K562 (cell line): ENCODE data around the gene EPS8L1. TPM values are rescaled to one million over a fixed set of nuclear protein-coding genes. Genes with fewer than 3 reads are reported as not detected.

Experiments
- CTCF ChIP-seq, 3 experiments: IDR thresholded peaks in 2 of 3; conservative IDR thresholded peaks in 1 of 3; 2 replicates each; pipeline ENCODE4 v1.5.1; 2011 to 2012; ENCODE audit warnings: low read length in 3 of 3, mild to moderate bottlenecking in 3 of 3, control low read depth in 2 of 3, improper control_type of control experiment in 1 of 3, inconsistent platforms in 1 of 3, low read depth in 1 of 3, mixed read lengths in 1 of 3, moderate library complexity in 1 of 3; ENCODE audit not compliant: insufficient read depth in 2 of 3
- CTCFL ChIP-seq: IDR thresholded peaks from 2 replicates; pipeline ENCODE4 v1.6.1; 2011; ENCODE audit warnings: borderline replicate concordance, low read depth, mild to moderate bottlenecking, moderate library complexity, low read length; ENCODE audit not compliant: insufficient read depth, poor library complexity, severe bottlenecking
- polyA plus RNA-seq, 8 experiments: library from polyadenylated mRNA; depleted of rRNA in 4 of 8; stranded (reverse) in 5 of 8; unstranded in 3 of 8; fragments of >200 nt; fragmentation: Nextera tagmentation in 2 of 8; fragmentation: Illumina TruSeq in 1 of 8; extraction: Ambion mirVana in 2 of 8; extraction: Trizol in 1 of 8; gene quantifications; 2 replicates each; pipeline versions ENCODE4 v1.2.1 to v1.2.3, GENCODE V29; 2011 to 2014; ENCODE audit warnings: inconsistent platforms in 1 of 8, missing spikeins in 1 of 8
- total RNA-seq, 7 experiments: library from RNA; depleted of rRNA in 6 of 7; stranded (reverse); fragments of >200 nt in 6 of 7; fragmentation: Illumina TruSeq in 2 of 7; extraction: Trizol in 2 of 7; gene quantifications; 2 replicates each; pipeline versions ENCODE4 v1.2.1 to v1.2.3, GENCODE V29; 2011 to 2021; ENCODE audit warnings: low replicate concordance in 1 of 7
- TF ChIP-seq, protein P1 (sequence below): sonication (generic); formaldehyde crosslinking; IDR thresholded peaks from 2 replicates; pipeline ENCODE4 v1.8.0; 2022; ENCODE audit warnings: mild to moderate bottlenecking, missing genetic modification reagents

The EPS8L1 gene
- total and polyA plus RNA-seq, 9 of the 15 experiments (the other 6 are each of a cell fraction or from before 2014, with no cell fraction given), result 0.35 to 22.1 (median 11.9) TPM

GRCh38 chr19:55112777-55113569 is 37.3 kb downstream of the EPS8L1 start (continued):
- TF ChIP-seq, protein P1, sequence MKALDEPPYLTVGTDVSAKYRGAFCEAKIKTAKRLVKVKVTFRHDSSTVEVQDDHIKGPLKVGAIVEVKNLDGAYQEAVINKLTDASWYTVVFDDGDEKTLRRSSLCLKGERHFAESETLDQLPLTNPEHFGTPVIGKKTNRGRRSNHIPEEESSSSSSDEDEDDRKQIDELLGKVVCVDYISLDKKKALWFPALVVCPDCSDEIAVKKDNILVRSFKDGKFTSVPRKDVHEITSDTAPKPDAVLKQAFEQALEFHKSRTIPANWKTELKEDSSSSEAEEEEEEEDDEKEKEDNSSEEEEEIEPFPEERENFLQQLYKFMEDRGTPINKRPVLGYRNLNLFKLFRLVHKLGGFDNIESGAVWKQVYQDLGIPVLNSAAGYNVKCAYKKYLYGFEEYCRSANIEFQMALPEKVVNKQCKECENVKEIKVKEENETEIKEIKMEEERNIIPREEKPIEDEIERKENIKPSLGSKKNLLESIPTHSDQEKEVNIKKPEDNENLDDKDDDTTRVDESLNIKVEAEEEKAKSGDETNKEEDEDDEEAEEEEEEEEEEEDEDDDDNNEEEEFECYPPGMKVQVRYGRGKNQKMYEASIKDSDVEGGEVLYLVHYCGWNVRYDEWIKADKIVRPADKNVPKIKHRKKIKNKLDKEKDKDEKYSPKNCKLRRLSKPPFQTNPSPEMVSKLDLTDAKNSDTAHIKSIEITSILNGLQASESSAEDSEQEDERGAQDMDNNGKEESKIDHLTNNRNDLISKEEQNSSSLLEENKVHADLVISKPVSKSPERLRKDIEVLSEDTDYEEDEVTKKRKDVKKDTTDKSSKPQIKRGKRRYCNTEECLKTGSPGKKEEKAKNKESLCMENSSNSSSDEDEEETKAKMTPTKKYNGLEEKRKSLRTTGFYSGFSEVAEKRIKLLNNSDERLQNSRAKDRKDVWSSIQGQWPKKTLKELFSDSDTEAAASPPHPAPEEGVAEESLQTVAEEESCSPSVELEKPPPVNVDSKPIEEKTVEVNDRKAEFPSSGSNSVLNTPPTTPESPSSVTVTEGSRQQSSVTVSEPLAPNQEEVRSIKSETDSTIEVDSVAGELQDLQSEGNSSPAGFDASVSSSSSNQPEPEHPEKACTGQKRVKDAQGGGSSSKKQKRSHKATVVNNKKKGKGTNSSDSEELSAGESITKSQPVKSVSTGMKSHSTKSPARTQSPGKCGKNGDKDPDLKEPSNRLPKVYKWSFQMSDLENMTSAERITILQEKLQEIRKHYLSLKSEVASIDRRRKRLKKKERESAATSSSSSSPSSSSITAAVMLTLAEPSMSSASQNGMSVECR (CRISPR knock-in tag), result 0 out of 2 replicates have a peak, but pooled peaks have one; percentile 46
- TF ChIP-seq CTCF (IDR thresholded peaks at IDR 0.05 in 2 of 3, conservative IDR thresholded peaks at IDR 0.05 in 1 of 3; ENCODE audit: insufficient read depth in 2 of 3, low read depth in 1 of 3, low read length in 3 of 3) (peak in 2 of 3 experiments; percentile 21 to 31; a peak in 3 of 6 replicates), CTCFL (peak; percentile 58)
